GM23338 (cell line): ENCODE results near the gene ITGA1.

Experiments used
- CREB1 ChIP-seq: fragments of 250-450 bp; sonication (Bioruptor Pico); IDR thresholded peaks from 2 replicates; pipeline ENCODE4 v1.5.0; 2020; ENCODE audit warnings: low read depth, mild to moderate bottlenecking, moderate library complexity
- ETS1 ChIP-seq: IDR thresholded peaks from 2 replicates; pipeline ENCODE4 v1.6.1; 2016; ENCODE audit warnings: antibody characterized with exemption
- EZH2 ChIP-seq: fragments of 200-600 bp; sonication (generic); IDR thresholded peaks from one replicate; pipeline ENCODE4 v1.8.0; 2017; ENCODE audit warnings: antibody characterized with exemption, mild to moderate bottlenecking, low read depth; ENCODE audit not compliant: unreplicated experiment
- EZH2phosphoT487 ChIP-seq: fragments of 200-600 bp; sonication (generic); IDR thresholded peaks from one replicate; pipeline ENCODE4 v1.8.1; 2018; ENCODE audit warnings: antibody characterized with exemption; ENCODE audit not compliant: unreplicated experiment
- NANOG ChIP-seq: IDR thresholded peaks from 2 replicates; pipeline ENCODE4 v1.6.1; 2016; ENCODE audit warnings: antibody characterized with exemption, borderline replicate concordance
- POLR2AphosphoS5 ChIP-seq: IDR thresholded peaks from 2 replicates; pipeline ENCODE4 v1.6.1; 2016; ENCODE audit warnings: antibody characterized with exemption, low read depth
- TF ChIP-seq, protein P1 (sequence below), 2 experiments: fragments of 200-600 bp in 1 of 2; sonication (generic) in 1 of 2; conservative IDR thresholded peaks; 2 replicates each; pipeline versions ENCODE4 v1.5.1 to v1.6.1; 2016 to 2017; ENCODE audit warnings: antibody characterized with exemption in 2 of 2, low read depth in 2 of 2, mild to moderate bottlenecking in 2 of 2, moderate library complexity in 1 of 2
- TF ChIP-seq, protein P2 (sequence below): IDR thresholded peaks from one replicate; pipeline ENCODE4 v1.6.1; 2018; ENCODE audit warnings: antibody characterized with exemption; ENCODE audit not compliant: unreplicated experiment

DNA sequence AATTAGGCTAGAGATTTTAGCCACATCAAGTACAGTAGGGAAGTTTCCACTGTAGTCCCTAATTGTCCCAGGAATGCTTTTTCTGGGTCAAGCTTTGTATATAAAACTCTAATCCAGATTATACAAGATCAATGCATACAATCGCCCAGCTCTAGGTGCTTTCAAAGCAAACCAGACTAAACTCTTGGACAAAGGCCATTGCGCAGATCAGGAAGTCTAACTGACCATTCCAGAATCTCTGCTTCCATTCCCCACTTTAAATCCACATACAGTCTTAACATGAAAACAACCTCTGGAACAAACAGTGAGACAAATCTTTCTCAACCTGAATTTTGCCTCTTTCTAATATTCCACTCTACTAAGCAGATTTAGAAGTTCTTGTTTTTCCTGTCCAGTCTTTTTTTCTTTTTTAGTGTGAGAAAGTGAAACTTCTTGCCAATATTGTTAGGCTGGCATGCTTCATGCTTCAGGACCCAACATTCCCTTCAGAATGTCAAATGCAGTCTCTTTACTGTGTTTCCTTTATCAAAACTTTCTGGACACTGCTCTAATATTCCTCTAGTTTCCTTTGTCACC, 76.1 kb downstream of the ITGA1 start:
- TF ChIP-seq, protein P1, sequence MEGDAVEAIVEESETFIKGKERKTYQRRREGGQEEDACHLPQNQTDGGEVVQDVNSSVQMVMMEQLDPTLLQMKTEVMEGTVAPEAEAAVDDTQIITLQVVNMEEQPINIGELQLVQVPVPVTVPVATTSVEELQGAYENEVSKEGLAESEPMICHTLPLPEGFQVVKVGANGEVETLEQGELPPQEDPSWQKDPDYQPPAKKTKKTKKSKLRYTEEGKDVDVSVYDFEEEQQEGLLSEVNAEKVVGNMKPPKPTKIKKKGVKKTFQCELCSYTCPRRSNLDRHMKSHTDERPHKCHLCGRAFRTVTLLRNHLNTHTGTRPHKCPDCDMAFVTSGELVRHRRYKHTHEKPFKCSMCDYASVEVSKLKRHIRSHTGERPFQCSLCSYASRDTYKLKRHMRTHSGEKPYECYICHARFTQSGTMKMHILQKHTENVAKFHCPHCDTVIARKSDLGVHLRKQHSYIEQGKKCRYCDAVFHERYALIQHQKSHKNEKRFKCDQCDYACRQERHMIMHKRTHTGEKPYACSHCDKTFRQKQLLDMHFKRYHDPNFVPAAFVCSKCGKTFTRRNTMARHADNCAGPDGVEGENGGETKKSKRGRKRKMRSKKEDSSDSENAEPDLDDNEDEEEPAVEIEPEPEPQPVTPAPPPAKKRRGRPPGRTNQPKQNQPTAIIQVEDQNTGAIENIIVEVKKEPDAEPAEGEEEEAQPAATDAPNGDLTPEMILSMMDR (conservative IDR thresholded peaks at IDR 0.05; ENCODE audit: low read depth in 2 of 2), result no peak
- no peak for TF ChIP-seq POLR2AphosphoS5
- no peak for TF ChIP-seq CREB1 (CRISPR knock-in tag)
- TF ChIP-seq, protein P2, sequence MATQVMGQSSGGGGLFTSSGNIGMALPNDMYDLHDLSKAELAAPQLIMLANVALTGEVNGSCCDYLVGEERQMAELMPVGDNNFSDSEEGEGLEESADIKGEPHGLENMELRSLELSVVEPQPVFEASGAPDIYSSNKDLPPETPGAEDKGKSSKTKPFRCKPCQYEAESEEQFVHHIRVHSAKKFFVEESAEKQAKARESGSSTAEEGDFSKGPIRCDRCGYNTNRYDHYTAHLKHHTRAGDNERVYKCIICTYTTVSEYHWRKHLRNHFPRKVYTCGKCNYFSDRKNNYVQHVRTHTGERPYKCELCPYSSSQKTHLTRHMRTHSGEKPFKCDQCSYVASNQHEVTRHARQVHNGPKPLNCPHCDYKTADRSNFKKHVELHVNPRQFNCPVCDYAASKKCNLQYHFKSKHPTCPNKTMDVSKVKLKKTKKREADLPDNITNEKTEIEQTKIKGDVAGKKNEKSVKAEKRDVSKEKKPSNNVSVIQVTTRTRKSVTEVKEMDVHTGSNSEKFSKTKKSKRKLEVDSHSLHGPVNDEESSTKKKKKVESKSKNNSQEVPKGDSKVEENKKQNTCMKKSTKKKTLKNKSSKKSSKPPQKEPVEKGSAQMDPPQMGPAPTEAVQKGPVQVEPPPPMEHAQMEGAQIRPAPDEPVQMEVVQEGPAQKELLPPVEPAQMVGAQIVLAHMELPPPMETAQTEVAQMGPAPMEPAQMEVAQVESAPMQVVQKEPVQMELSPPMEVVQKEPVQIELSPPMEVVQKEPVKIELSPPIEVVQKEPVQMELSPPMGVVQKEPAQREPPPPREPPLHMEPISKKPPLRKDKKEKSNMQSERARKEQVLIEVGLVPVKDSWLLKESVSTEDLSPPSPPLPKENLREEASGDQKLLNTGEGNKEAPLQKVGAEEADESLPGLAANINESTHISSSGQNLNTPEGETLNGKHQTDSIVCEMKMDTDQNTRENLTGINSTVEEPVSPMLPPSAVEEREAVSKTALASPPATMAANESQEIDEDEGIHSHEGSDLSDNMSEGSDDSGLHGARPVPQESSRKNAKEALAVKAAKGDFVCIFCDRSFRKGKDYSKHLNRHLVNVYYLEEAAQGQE, result no peak
- TF ChIP-seq ETS1, result no peak
- no peak for TF ChIP-seq EZH2
- TF ChIP-seq EZH2phosphoT487, result no peak
- TF ChIP-seq NANOG, result no peak
